GM18873 (cell line): ENCODE measurements around the gene MMAA.
"Not testable (repeated sequence)": the region's sequence is repeated elsewhere in the genome, so short reads cannot be mapped to it uniquely, and the experiment has no call there.

Source experiments
- ATAC-seq: cut with Tn5 transposase; IDR thresholded peaks from one replicate; pipeline ENCODE4 v1.9.1; 2021; ENCODE audit warnings: mild to moderate bottlenecking, moderate library complexity, moderate number of reproducible peaks; ENCODE audit not compliant: unreplicated experiment, low FRiP score

Gene MMAA

GRCh38 chr4:145618932-145619638 is at the start of gene MMAA:
Gene MMAA, plus strand, starts transcription at chr4:145619385. Its CDS starts 19,755 bp downstream, at chr4:145639140.
- peak; percentile 76 for ATAC-seq

- ATAC-seq: not testable (repeated sequence)
Observed at GRCh38 chr4:145574546-145574945, 44.6 kb upstream of the MMAA start.

GRCh38 chr4:145580906-145581305 is 38.3 kb upstream of the MMAA start:
- no peak for ATAC-seq

- ATAC-seq: no peak
Observed at GRCh38 chr4:145583191-145584055, 35.8 kb upstream of the MMAA start.

- no peak for ATAC-seq
Observed at GRCh38 chr4:145587088-145587754, 32.0 kb upstream of the MMAA start.

- not testable (repeated sequence) for ATAC-seq
Observed at GRCh38 chr4:145589381-145589780, 29.8 kb upstream of the MMAA start.

GRCh38 chr4:145589916-145590702 is 29.1 kb upstream of the MMAA start:
- no peak for ATAC-seq

GRCh38 chr4:145602129-145602760 is 16.9 kb upstream of the MMAA start:
- ATAC-seq: no peak

GRCh38 chr4:145605941-145606340 is 13.2 kb upstream of the MMAA start:
- no peak for ATAC-seq

- ATAC-seq: no peak
Observed at GRCh38 chr4:145609481-145610427, 9.4 kb upstream of the MMAA start.

- peak; percentile 57 for ATAC-seq
Observed at GRCh38 chr4:145613566-145614232, 5.5 kb upstream of the MMAA start.

- no peak for ATAC-seq
Observed at GRCh38 chr4:145614233-145614610, 5.0 kb upstream of the MMAA start.

- ATAC-seq: no peak
Observed at GRCh38 chr4:145618210-145618931, 814 bp upstream of the MMAA start.

- peak; percentile 53 for ATAC-seq
Observed at GRCh38 chr4:145619639-145619996, 433 bp downstream of the MMAA start.

- not testable (repeated sequence) for ATAC-seq
Observed at GRCh38 chr4:145622067-145622466, 2.9 kb downstream of the MMAA start.

GRCh38 chr4:145623831-145624230 is 4.6 kb downstream of the MMAA start:
- ATAC-seq: peak; percentile 33
